SK-N-SH treated with all-trans-retinoic acid at 6 μM for 48 hours (cell line): ENCODE measurements around the gene SYTL1.

ENCODE experiments used
- CREB5 ChIP-seq: fragments of 250-450 bp; sonication (Bioruptor Pico); IDR thresholded peaks from 2 replicates; pipeline ENCODE4 v1.5.1; 2020; ENCODE audit warnings: low read depth, mild to moderate bottlenecking, moderate library complexity
- PPARA ChIP-seq: fragments of 250-450 bp; sonication (Bioruptor Pico); IDR thresholded peaks from 2 replicates; pipeline ENCODE4 v1.5.0; 2020; ENCODE audit warnings: mild to moderate bottlenecking, borderline replicate concordance
- RARB ChIP-seq: fragments of 250-450 bp; sonication (Bioruptor Pico); IDR thresholded peaks from 2 replicates; pipeline ENCODE4 v1.8.0; 2021; ENCODE audit warnings: mild to moderate bottlenecking, moderate library complexity
- ZNF8 ChIP-seq: fragments of 450-650 bp; formaldehyde crosslinking; IDR thresholded peaks from 2 replicates; pipeline ENCODE4 v1.5.0; 2020; ENCODE audit warnings: mild to moderate bottlenecking, moderate library complexity
- TF ChIP-seq, protein P1 (sequence below): fragments of 250-450 bp; sonication (Bioruptor Pico); IDR thresholded peaks from 2 replicates; pipeline ENCODE4 v1.8.0; 2020; ENCODE audit warnings: mild to moderate bottlenecking, moderate library complexity, borderline replicate concordance
- TF ChIP-seq, protein P2 (sequence below): fragments of 250-450 bp; sonication (Bioruptor Pico); IDR thresholded peaks from 2 replicates; pipeline ENCODE4 v1.8.0; 2021; ENCODE audit warnings: low read depth, mild to moderate bottlenecking, moderate library complexity, borderline replicate concordance

GRCh38 chr1:27374362-27375086 lies 32.7 kb downstream of the SYTL1 start, which contains the start of gene FCN3:
- TF ChIP-seq CREB5 (no peak), PPARA (no peak), RARB (CRISPR knock-in tag) (no peak), ZNF8 (CRISPR knock-in tag) (no peak)
- TF ChIP-seq, protein P1, sequence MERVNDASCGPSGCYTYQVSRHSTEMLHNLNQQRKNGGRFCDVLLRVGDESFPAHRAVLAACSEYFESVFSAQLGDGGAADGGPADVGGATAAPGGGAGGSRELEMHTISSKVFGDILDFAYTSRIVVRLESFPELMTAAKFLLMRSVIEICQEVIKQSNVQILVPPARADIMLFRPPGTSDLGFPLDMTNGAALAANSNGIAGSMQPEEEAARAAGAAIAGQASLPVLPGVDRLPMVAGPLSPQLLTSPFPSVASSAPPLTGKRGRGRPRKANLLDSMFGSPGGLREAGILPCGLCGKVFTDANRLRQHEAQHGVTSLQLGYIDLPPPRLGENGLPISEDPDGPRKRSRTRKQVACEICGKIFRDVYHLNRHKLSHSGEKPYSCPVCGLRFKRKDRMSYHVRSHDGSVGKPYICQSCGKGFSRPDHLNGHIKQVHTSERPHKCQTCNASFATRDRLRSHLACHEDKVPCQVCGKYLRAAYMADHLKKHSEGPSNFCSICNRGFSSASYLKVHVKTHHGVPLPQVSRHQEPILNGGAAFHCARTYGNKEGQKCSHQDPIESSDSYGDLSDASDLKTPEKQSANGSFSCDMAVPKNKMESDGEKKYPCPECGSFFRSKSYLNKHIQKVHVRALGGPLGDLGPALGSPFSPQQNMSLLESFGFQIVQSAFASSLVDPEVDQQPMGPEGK, result no peak
- TF ChIP-seq, protein P2, sequence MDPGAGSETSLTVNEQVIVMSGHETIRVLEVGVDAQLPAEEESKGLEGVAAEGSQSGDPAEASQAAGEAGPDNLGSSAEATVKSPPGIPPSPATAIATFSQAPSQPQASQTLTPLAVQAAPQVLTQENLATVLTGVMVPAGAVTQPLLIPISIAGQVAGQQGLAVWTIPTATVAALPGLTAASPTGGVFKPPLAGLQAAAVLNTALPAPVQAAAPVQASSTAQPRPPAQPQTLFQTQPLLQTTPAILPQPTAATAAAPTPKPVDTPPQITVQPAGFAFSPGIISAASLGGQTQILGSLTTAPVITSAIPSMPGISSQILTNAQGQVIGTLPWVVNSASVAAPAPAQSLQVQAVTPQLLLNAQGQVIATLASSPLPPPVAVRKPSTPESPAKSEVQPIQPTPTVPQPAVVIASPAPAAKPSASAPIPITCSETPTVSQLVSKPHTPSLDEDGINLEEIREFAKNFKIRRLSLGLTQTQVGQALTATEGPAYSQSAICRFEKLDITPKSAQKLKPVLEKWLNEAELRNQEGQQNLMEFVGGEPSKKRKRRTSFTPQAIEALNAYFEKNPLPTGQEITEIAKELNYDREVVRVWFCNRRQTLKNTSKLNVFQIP (CRISPR knock-in tag), result no peak
